Fibroblast of peridontal ligament (primary cell): ENCODE measurements around the gene TMEM212.

ENCODE experiments used
- DNase-seq: peaks from one replicate; pipeline ENCODE4 v3.0.0-alpha.2; 2010; ENCODE audit errors: extremely low read depth

The TMEM212 gene

DNA sequence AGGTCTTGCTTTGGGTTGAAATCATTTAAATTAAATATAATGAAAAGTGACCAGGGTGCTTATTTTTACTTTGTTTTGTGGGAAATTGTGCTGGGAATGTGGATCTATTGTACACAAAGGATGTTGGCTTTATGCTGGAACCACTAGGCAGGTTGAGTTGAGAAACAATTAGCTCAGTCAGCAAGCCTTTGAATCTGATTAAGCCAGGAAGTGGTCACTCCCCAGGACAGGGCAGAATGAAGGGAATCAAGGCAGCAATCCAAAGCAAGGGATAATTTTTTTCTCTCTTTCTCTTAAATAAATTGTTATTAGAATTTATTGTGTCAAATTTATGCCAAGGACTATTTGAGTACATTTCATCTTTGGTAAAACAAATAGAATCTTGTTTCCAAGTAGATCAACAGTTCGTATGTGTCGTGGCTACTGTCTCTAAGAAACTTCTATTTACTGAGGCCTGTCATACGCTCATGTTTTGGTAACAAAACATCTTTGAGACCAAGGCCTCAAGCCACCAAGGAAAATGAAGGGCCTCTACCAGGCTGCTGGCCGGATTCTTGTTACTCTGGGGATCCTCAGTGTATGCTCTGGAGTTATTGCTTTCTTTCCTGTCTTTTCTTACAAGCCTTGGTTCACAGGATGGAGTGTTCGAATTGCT, at the start of gene TMEM212:
Gene TMEM212 (plus strand): TSS at position 486 of the 655 bp plus-strand sequence. CDS start 35 bp downstream, at position 521.
- DNase-seq = no peak

DNA sequence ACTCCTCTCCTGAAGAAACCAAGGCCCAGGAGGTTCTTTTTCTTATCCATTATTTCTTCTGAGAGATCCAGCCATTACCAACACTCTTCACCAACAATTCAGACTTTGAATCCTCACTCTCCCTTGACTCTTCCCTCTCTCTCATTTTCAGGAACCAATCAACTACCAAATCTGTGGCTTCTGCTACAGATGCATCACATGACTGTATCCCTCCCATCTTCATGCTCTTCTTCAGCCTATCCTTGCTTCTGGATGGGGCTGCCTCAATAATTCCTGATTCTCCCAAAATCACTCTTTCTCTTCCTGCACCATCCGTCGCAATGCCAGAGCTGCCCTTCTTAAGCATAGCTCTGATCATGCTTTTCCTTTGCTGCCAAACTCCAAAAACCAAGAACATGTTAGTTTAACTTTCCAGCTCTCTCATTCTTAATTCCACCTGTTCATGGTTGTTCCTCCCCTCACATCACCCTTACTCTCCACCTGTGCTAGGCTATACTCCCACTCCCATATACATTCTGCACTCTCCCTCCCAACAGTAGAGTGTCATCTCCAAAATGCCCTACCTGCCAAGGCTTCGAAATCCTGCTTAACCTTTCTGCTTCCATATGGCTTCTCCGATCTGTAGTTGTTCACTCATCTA, 46.4 kb upstream of the TMEM212 start:
- no peak for DNase-seq

DNA sequence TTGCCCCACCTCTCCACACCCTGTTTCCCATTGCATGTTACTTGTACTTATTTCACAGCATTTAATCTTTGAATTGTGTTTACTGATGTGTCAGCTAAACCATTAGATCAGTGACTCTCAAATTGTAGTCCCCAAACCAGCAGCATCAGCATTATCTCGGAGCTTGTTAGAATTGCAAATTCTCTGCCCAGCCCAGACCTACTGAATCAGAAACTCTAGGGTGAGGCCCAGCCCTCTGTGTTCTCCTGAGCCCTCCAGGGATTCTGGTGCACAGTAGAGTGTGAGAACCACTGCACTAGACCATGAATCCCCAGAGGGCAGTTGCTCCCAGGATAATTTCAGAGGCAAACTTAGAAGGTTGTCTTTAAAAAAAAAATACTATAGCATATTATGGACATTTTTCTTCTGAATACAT, 45.9 kb upstream of the TMEM212 start:
- DNase-seq = no peak

DNA sequence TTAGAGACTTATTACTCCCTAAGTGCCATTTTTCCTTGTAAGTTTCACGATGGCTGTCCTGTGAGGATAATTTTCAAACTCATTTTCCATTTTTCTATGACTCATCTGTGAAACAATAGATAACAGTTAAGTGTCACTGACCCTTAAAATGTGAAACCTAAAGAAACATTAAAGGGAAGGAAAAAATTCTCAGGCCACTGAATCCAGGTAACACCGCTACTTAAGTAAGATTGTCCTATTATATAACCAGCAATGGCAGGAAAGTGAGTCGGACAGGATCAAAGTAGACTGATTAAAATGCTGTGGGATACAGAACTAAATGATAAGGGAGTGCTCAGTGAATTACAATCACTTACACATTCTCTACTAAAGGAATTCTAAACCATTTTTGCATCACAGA, 45.3 kb upstream of the TMEM212 start:
- no peak for DNase-seq

DNA sequence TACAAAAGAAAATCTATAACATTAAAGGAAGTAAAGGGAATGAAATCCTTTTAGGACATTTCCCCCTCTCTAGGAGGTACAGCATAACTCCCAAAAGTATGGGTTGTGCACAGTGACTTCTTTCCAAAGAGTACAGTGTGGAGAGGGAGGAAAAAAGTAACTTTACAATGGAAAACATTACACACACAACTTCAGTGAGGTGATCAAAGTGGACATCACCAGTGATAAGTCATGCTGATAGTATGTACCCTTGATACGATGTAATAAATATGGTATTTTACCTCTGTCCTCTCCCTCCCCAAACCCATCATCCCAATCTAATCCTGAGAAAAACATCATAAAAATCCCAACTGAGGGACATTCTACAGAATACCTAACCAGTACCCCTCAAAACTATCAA, 43.6 kb upstream of the TMEM212 start:
- no peak for DNase-seq

DNA sequence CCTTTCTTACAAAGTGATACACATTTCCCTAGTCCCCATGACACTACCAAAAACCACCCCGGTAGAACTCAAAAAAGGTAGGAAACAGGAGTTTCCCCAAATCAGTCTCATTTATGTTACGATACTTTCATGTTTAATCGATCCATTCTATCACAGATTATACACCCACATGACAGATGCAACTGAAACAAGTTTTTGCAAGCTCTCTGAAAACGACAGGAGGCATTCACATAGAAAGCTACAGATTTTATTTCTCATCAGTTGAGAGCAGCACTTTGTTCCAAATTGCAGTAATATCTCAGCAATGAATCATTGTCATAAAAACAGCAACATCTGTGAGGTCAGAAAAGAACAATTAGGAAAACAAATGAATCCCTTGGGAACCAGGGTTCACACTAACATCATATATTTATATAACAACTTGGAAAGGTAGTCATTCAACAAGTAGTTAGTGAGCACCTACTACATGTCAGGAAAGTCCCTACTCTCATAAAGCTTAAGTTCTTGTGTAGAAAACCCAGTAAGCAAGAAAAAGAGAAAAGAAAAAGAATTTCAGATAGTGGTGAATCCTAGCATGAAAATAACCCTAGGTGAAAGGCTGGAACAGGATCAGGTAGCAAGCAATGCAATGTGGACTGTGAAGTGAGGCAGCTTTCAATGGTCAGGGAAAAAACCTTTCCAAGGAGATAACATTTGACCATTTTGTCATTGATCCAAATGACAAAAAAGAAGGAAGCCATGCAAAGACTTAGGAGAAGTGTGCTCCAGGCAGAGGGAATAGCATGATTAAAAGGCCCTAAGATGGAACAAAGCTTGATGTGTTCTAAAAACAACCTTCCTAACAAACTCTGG, 41.2 kb upstream of the TMEM212 start:
- DNase-seq = peak; percentile 93

DNA sequence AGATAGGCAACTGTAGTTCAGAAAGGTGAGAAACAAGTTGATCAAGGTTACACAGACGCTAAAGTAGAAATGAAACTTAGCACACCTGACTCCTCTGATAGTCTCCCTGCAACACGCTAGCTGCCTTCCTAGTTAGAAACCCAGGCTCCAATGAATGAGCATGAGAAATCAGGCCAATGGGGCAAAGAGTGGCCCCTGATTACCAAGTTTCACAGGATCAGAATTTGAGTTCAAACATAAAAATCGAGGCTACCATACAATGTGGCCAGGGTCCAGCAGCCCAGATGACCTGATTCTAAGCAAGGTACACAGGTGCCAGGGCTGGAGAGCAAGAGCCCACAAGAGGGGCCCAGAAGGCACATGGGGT, 40.6 kb upstream of the TMEM212 start:
- DNase-seq = no peak

DNA sequence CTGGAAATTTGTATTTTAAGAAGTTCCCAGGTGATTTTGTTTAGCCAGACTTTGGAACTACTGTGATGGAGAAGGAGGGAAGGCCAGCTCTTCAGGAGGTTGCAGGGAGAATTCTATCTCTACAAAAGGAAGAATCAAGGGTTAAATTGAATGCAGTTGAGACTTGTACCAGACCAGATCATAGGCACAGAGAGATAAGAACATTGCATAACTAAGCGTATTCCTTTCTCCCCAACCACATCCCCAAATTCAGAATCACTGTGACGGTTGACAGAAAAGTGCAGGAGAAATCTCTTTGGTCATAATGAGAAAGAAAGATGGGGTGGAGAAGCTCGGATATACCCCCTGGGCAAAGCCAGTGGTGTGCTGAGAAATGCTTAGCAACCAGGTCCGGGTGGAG, 40.1 kb upstream of the TMEM212 start:
- DNase-seq = no peak

DNA sequence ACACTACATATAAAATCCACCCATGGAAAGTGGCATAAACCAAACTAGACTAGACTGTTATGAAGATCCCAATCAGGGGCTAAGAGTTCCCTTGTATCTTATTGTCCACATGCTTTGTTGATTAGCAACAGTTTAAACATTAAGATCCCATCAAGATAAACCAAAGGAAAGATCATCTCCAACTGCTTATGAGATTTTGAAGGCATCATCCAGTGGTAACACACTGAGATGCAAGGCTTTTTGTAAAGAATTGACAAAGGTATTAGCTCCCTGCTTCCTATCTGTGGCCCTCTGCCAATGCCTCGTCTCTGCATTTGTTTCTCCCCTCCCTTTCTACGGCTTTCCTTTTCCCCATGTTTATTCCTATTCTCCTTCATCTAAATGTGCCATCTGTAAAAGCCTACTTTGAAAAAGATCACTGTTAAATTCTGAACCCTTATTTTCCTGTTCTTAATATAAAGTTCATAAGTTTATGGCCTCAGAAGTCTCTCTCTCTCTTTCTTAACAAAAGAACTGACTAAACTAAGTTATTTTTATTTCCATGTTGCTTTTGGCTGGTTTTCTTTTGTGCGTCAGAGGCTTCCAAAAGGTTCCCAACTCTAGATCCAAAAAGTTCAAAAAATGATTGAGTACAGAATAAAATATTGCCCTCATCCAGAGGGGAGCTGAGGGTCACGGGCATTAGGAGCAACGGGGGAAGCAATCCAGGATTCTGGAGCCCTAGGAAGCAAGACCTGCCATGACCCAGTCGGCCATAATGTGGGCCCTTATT, 38.3 kb upstream of the TMEM212 start:
- DNase-seq = peak; percentile 89

DNA sequence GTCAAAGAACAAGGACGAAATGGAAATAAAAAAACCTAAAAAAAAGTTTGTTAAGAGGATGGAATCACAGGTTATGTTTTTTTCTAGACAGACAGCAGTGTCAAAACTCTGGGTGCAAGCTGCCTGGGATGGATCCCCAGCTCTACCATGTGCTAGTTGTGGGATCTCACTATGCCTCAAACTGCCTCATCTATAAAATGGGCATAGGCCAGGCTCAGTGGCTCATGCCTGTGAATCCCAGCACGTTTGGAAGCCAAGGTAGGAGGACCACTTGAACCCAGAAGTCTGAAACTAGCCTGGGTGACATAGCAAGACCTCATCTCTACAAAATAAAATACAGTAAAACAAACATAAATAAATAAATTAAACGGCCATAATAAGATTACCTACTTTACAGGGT, 37.5 kb upstream of the TMEM212 start:
- no peak for DNase-seq

DNA sequence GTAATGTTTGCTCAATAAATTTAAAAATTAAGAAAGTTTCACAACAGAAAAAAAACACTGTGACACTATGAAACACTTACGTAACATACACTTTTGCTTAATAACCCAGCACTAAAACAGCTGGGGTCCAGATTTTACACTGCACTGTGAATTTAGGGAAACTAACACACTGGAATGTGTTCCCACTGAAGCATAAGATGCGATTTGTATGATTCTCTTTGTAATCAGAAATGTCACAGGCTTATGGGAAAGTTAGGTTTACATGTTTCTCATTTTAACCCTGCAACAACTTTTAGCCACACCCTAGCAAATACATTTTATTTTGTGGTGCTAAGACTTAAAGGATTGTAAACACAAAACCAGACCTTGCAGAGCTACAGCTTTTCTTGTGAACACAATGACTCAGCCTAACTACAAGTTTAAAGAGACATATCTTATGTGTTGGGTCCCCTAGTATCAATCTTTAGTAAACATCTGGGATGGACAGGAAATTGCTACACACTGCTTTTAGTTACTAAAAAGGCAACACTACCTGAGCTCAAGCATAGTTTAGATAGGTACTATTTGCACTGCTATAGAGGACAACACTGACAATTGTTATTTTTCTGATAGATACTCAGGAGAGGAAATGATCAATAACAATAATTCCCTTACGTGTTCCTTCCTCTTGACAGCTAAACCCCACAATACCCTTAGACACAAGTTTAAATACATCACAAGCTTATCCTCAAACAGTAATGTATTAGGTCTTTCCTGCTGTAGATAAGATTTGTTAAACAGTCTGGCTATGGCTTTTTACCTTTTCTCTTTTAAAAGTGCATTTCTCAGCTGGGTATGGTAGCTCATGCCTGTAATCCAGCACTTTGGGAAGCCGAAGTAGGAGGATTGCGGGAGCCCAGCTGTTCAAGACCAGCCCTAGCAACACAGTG, 36.7 kb upstream of the TMEM212 start:
- DNase-seq = peak; percentile 95

DNA sequence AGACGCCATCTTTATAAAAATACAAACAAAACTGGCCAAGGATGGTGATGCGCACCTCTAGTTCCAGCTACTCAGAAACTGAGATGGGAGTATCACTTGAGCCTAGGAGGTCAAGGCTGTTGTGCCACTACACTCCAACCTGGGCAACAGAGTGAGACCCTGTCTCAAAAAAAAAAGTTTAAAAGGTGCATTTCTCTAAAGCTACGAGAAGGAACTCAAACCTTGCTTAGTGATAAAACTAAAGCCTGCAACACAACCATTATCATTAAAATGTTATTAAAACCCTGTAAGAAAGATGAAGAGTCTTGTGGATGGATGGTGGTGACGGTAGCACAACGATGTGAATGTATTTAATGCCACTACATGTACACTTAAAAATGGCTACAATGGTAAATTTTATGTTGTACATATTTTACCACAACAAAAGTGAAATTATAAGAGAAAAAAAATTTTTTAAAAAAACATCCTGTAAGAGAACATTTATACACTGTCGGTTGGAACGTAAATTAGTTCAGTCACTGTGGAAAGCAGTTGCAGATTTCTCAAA, 35.9 kb upstream of the TMEM212 start:
- no peak for DNase-seq

DNA sequence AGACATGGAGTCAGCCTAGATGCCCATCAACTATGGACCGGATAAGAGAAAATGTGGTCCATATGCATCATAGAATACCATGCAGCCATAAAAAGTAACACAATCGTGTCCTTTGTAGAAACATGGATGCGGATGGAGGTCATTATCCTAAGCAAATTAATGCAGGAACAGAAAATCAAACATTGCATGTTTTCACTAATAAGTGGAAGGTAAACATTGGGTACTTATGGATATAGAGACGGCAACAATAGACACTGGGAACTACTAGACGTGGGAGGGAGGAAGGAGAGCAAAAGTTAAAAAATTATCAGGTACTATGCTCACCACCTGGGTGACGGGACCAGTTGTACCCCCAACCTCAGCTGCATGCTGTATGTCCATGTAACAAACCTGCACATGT, 35.3 kb upstream of the TMEM212 start:
- no peak for DNase-seq

DNA sequence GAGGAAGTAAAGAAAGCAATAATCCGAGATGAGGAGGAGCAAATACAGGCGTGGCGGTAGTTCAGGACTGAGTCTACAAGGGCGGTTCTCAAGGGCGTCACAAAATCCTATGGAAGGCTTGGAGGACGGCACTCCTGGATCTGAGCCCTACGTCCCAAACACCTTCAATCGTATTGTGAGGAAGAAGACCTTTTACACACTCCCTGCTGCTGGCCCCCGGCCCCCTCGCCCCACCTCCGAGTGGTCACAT, 33.6 kb upstream of the TMEM212 start:
- peak; percentile 76 for DNase-seq

DNA sequence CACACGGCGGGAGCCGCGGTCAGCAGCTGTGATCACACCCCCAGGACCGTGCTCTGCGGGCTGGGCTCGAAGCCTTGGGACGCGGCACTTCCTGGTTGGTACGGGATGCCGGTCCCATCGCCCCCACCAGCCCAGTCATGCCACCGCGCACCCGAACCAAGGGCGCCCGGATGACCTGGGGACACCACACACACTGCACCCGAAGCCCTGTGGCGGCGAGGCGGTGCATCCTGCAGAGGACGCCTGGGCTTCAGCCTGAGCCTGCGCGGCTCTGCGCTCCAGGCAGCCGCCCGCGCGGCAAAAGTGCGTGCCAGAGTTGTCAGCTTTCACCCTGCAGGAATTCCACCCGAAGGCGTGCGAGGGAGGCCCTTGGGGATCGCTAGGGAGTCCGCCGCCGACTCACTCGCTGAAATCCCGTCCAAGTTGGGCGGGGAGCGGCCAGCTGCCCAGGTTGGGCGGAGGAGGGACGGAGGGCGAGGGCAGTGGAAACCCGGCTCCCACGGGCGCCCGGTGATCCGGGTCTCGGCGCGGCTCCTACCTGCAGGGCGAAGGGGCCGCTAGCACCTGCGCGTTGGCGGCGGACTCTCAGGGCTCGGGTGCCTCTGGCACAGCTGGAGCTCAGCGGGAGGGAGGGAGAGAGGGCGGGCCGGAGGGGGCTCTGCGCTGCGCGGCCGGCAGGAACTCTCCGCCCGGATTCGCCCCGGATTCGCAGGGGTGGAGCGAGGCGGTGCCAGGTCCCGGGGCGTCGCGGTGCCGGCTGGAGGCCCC, 33.1 kb upstream of the TMEM212 start, which contains the start of gene PLD1:
Gene PLD1 (minus strand): TSS at position 623 of the 768 bp plus-strand sequence. CDS start 72,432 bp downstream, outside the sequence.
- DNase-seq = peak; percentile 96

DNA sequence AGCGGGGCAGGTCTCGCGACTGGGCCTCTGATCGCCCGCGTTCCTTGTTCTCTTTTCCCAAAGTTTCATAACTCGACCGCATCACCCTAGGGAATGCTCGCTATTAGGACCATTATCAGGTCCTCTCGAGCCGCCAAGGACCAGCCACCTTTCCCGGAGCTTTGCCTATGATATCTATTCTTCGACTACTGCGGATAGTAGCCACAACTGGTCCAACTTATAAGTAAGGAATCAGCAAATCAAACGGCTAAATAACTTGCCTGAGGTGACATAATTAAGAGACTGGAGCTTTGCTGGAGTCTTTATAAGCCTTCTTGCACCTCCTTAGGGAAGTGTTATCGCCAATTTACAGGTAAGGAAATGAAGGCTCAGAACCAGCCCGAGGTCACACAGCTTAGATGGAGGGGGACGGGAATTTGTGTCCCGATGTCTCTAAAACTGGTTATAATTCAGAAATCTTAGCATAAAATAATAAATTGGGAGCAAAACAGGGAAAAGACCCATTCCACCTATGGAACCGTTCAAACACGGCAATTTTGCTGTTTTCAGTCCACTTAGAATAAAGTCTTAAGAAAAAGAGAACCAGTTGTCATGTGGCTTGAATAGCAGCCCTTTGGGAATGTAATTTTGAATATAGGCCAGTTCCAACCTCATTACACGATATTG, 32.4 kb upstream of the TMEM212 start:
- DNase-seq = peak; percentile 63

DNA sequence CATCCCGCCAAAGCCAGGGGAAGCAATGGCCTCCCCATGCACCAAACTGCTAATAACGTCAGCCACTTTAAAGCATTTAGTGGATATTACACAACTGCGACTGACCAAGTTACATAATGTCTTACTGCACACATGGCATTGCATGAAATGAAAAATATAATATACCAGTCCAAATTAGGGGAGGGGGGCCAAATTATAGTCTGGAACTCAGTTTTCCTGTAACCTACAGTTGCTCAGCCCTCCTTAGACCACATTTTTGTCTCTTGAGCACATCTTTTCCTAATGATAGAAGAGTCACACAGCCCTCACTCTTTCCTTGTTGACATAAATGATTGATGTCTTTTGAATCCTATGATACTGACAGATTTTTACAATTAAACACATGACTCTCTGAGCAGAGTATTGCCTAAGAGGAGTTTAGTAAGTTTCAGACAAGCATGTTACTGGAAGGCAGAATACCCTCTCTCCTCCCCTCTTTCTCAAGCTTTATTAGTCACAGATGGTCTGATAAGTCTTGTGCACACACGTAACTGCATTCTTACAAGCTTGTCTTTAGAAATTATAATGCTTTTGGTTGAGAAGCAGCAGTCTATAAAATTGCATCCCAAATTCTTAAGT, 31.7 kb upstream of the TMEM212 start:
- peak; percentile 99 for DNase-seq

DNA sequence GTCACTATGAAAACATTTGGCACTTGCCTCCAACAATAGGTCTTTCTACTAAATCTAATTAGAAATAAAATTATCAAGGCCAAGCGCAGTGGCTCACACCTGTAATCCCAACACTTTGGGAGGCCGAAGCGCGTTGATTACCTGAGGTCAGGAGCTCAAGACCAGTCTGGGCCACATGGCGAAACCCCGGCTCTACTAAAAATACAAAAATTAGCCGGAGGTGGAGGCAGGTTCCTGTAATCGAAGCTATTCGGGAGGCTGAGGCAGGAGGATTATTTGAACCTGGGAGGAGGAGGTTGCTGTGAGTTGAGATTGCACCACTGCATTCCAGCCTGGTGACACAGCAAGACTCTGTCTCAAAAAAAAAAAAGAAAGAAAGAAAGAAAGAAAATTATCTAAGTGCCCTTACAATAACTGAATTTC, 31.2 kb upstream of the TMEM212 start:
- peak; percentile 75 for DNase-seq

DNA sequence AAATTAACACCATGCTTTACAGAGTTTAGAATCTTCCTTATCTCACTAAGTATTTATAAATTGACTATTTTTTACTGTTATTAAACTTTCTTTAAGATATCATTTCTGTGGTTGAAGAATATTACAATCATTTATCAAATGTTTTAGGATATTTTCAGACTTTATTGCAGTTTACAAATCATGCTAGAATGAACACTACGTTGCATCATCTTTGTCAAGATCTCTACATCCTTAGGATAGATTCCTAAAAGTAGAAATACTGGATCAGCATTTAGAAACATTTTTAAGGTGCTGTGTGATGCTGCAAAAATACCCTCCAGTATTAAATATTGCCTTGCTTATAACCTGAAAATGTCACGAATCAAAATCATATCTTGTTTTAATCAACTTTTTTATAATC, 30.3 kb upstream of the TMEM212 start:
- DNase-seq = peak; percentile 62
